ENCODE results near the gene MB.

- TF ChIP-seq CTCF (IDR thresholded peaks at IDR 0.05) = no peak
- TF ChIP-seq EZH2 (IDR thresholded peaks at IDR 0.05) = no peak
- TF ChIP-seq EZH2phosphoT487 (IDR thresholded peaks at IDR 0.05) = no peak
Observed at GRCh38 chr22:35628732-35629131, 11.6 kb upstream of the MB start.
